GM20000 (cell line): ENCODE results near the gene NUMB.
"Not testable (repeated sequence)": the region's sequence is repeated elsewhere in the genome, so short reads cannot be mapped to it uniquely, and the experiment has no call there.

Experiments used
- DNase-seq: peaks from one replicate; pipeline ENCODE4 v3.0.0; 2012; ENCODE audit warnings: low spot score
- CTCF ChIP-seq: IDR thresholded peaks from 2 replicates; pipeline ENCODE4 v1.5.1; 2012; ENCODE audit warnings: mild to moderate bottlenecking, control low read depth; ENCODE audit errors: extremely low read depth, missing control alignments

The NUMB gene

GRCh38 chr14:73358187-73358586 is 100.2 kb downstream of the NUMB start:
- DNase-seq, result no peak
- TF ChIP-seq CTCF, result no peak

- not testable (repeated sequence) for DNase-seq
These were observed 109.3 kb downstream of the NUMB start for GRCh38 chr14:73349091-73349490.

GRCh38 chr14:73344319-73344718 is 114.0 kb downstream of the NUMB start:
- TF ChIP-seq CTCF, result no peak
- DNase-seq, result no peak

GRCh38 chr14:73342670-73343069 is 115.7 kb downstream of the NUMB start:
- TF ChIP-seq CTCF, result no peak
- no peak for DNase-seq

- no peak for DNase-seq
- TF ChIP-seq CTCF, result no peak
These were observed 118.3 kb downstream of the NUMB start for GRCh38 chr14:73339846-73340595.

- no peak for TF ChIP-seq CTCF
- DNase-seq, result no peak
These were observed 119.1 kb downstream of the NUMB start for GRCh38 chr14:73339206-73339605.

- DNase-seq, result no peak
- no peak for TF ChIP-seq CTCF
These were observed 119.8 kb downstream of the NUMB start for GRCh38 chr14:73338551-73338950.

GRCh38 chr14:73333031-73333430 is 125.3 kb downstream of the NUMB start:
- DNase-seq, result no peak
- no peak for TF ChIP-seq CTCF
